ENCODE results near the gene CSNK1E.

CSNK1E gene

GRCh38 chr22:38327805-38328204 is 10.6 kb upstream of the CSNK1E start:
- DNase-seq (ENCODE audit: low spot score): peak; percentile 82

- DNase-seq (ENCODE audit: low spot score): no peak
These were observed 10.2 kb upstream of the CSNK1E start for GRCh38 chr22:38327396-38327795.

- no peak for DNase-seq (ENCODE audit: low spot score)
These were observed 8.4 kb upstream of the CSNK1E start for GRCh38 chr22:38325587-38325986.

- DNase-seq (ENCODE audit: low spot score): no peak
These were observed 3.6 kb upstream of the CSNK1E start for GRCh38 chr22:38320605-38321402.

- no peak for DNase-seq (ENCODE audit: low spot score)
These were observed 1.9 kb upstream of the CSNK1E start for GRCh38 chr22:38318792-38319773.

GRCh38 chr22:38317995-38318715 is 922 bp upstream of the CSNK1E start:
- DNase-seq (ENCODE audit: low spot score): peak; percentile 98

- peak; percentile 43 for DNase-seq (ENCODE audit: low spot score)
These were observed 690 bp downstream of the CSNK1E start for GRCh38 chr22:38316364-38317121.

- DNase-seq (ENCODE audit: low spot score): peak; percentile 32
These were observed 1.3 kb downstream of the CSNK1E start for GRCh38 chr22:38315823-38316363.

- peak; percentile 52 for DNase-seq (ENCODE audit: low spot score)
These were observed 2.1 kb downstream of the CSNK1E start for GRCh38 chr22:38314933-38315822.

GRCh38 chr22:38314051-38314932 is 2.9 kb downstream of the CSNK1E start:
- peak; percentile 64 for DNase-seq (ENCODE audit: low spot score)

GRCh38 chr22:38313384-38313955 is 3.8 kb downstream of the CSNK1E start:
- DNase-seq (ENCODE audit: low spot score): peak; percentile 96

GRCh38 chr22:38312261-38312800 is 4.9 kb downstream of the CSNK1E start:
- no peak for DNase-seq (ENCODE audit: low spot score)

GRCh38 chr22:38311323-38311620 is 6.0 kb downstream of the CSNK1E start:
- no peak for DNase-seq (ENCODE audit: low spot score)

- DNase-seq (ENCODE audit: low spot score): no peak
These were observed 6.5 kb downstream of the CSNK1E start for GRCh38 chr22:38310518-38311322.

- DNase-seq (ENCODE audit: low spot score): no peak
These were observed 7.4 kb downstream of the CSNK1E start for GRCh38 chr22:38309614-38310517.

GRCh38 chr22:38308791-38309498 is 8.3 kb downstream of the CSNK1E start:
- DNase-seq (ENCODE audit: low spot score): no peak
